ENCODE results near the gene CDC73. TPM values are rescaled to one million over a fixed set of nuclear protein-coding genes. Genes with fewer than 3 reads are reported as not detected.

Gene CDC73
- total RNA-seq, 1 experiment from 2014 or later, result 85.8 TPM

- Mint-ChIP-seq H3K4me3 (ENCODE audit: unreplicated experiment) (no peak overlapping the region), H3K36me3 (ENCODE audit: insufficient read depth, unreplicated experiment) (peaks cover 41% of the 10 kb centered on the region), H3K4me1 (ENCODE audit: insufficient read depth, unreplicated experiment) (no peaks in the 10 kb centered on the region), H3K27ac (ENCODE audit: low read depth, unreplicated experiment) (no peak overlapping the region), H3K27me3 (ENCODE audit: insufficient read depth, unreplicated experiment) (no peaks in the 10 kb centered on the region), H3K9me3 (ENCODE audit: unreplicated experiment) (no peaks in the 10 kb centered on the region)
- ChIA-PET CTCF (interaction anchor here (0.9 to 1.0 kb wide), 2 partner anchors 20 to 57 kb away, joined by 3 read pairs; no protein-coding TSS in a partner anchor), POLR2A (interaction anchor here (0.7 to 1.0 kb wide), 2 partner anchors 17 to 50 kb away, joined by 3 to 4 read pairs; no protein-coding TSS in a partner anchor)
- DNase-seq (ENCODE audit: unreplicated experiment), result no peak
- TF ChIP-seq CTCF (IDR thresholded peaks at IDR 0.05; ENCODE audit: unreplicated experiment), result no peak
- intact Hi-C loops (cut with micrococcal nuclease), result no loop called here
- no TSS peak for BruUV-seq (replicated peaks)
These were observed 115.6 kb downstream of the CDC73 start for GRCh38 chr1:193237381-193237978.

- intact Hi-C loops (cut with micrococcal nuclease), result no loop called here
- no peaks in the 10 kb centered on the region for H3K27me3 Mint-ChIP-seq (ENCODE audit: insufficient read depth, unreplicated experiment)
- no peaks in the 10 kb centered on the region for H3K9me3 Mint-ChIP-seq (ENCODE audit: unreplicated experiment)
- ChIA-PET POLR2A (no interaction called here), CTCF (interaction anchor here (0.5 kb wide), 1 partner anchor 16 kb away, joined by 3 read pairs; no protein-coding TSS in a partner anchor)
- H3K27ac Mint-ChIP-seq (ENCODE audit: low read depth, unreplicated experiment), result no peak overlapping the region
- no TSS peak for BruUV-seq (replicated peaks)
- no peaks in the 10 kb centered on the region for H3K4me1 Mint-ChIP-seq (ENCODE audit: insufficient read depth, unreplicated experiment)
- peaks cover 28% of the 10 kb centered on the region for H3K36me3 Mint-ChIP-seq (ENCODE audit: insufficient read depth, unreplicated experiment)
- DNase-seq (ENCODE audit: unreplicated experiment), result no peak
- no peak overlapping the region for H3K4me3 Mint-ChIP-seq (ENCODE audit: unreplicated experiment)
- TF ChIP-seq CTCF (IDR thresholded peaks at IDR 0.05; ENCODE audit: unreplicated experiment), result no peak
These were observed 118.8 kb downstream of the CDC73 start for GRCh38 chr1:193240609-193241008.

- intact Hi-C loops (cut with micrococcal nuclease), result no loop called here
- Mint-ChIP-seq H3K27me3 (ENCODE audit: insufficient read depth, unreplicated experiment) (no peaks in the 10 kb centered on the region), H3K27ac (ENCODE audit: low read depth, unreplicated experiment) (no peak overlapping the region), H3K4me3 (ENCODE audit: unreplicated experiment) (no peak overlapping the region), H3K4me1 (ENCODE audit: insufficient read depth, unreplicated experiment) (no peaks in the 10 kb centered on the region), H3K9me3 (ENCODE audit: unreplicated experiment) (no peaks in the 10 kb centered on the region), H3K36me3 (ENCODE audit: insufficient read depth, unreplicated experiment) (peaks cover 30% of the 10 kb centered on the region)
- TF ChIP-seq CTCF (IDR thresholded peaks at IDR 0.05; ENCODE audit: unreplicated experiment), result no peak
- DNase-seq (ENCODE audit: unreplicated experiment), result no peak
- ChIA-PET CTCF (interaction anchor here (0.5 kb wide), 1 partner anchor 16 kb away, joined by 3 read pairs; no protein-coding TSS in a partner anchor), POLR2A (no interaction called here)
- no TSS peak for BruUV-seq (replicated peaks)
These were observed 119.4 kb downstream of the CDC73 start for GRCh38 chr1:193241132-193241827.

GRCh38 chr1:193242000-193242399, 120.2 kb downstream of the CDC73 start:
- no peak for TF ChIP-seq CTCF (IDR thresholded peaks at IDR 0.05; ENCODE audit: unreplicated experiment)
- no peak overlapping the region for H3K27ac Mint-ChIP-seq (ENCODE audit: low read depth, unreplicated experiment)
- H3K4me1 Mint-ChIP-seq (ENCODE audit: insufficient read depth, unreplicated experiment), result no peaks in the 10 kb centered on the region
- intact Hi-C loops (cut with micrococcal nuclease), result no loop called here
- ChIA-PET POLR2A (no interaction called here), CTCF (interaction anchor here (1.3 kb wide), 1 partner anchor 61 kb away, joined by 3 read pairs; no protein-coding TSS in a partner anchor)
- peaks cover 30% of the 10 kb centered on the region for H3K36me3 Mint-ChIP-seq (ENCODE audit: insufficient read depth, unreplicated experiment)
- no peaks in the 10 kb centered on the region for H3K27me3 Mint-ChIP-seq (ENCODE audit: insufficient read depth, unreplicated experiment)
- no peak for DNase-seq (ENCODE audit: unreplicated experiment)
- no TSS peak for BruUV-seq (replicated peaks)
- H3K4me3 Mint-ChIP-seq (ENCODE audit: unreplicated experiment), result no peak overlapping the region
- H3K9me3 Mint-ChIP-seq (ENCODE audit: unreplicated experiment), result peaks cover 6% of the 10 kb centered on the region
